SIG-M5 treated with dmso at 0.1 percent for 504 hours (cell line): ENCODE data around the gene UBB.
A peak's percentile ranks its signal among the peaks of the same experiment; 100 is the strongest.

ENCODE experiments used
- DNase-seq: peaks from one replicate; lab custom pipeline; 2025; ENCODE audit not compliant: unreplicated experiment; lab: John Stamatoyannopoulos, UW

The UBB gene

DNA sequence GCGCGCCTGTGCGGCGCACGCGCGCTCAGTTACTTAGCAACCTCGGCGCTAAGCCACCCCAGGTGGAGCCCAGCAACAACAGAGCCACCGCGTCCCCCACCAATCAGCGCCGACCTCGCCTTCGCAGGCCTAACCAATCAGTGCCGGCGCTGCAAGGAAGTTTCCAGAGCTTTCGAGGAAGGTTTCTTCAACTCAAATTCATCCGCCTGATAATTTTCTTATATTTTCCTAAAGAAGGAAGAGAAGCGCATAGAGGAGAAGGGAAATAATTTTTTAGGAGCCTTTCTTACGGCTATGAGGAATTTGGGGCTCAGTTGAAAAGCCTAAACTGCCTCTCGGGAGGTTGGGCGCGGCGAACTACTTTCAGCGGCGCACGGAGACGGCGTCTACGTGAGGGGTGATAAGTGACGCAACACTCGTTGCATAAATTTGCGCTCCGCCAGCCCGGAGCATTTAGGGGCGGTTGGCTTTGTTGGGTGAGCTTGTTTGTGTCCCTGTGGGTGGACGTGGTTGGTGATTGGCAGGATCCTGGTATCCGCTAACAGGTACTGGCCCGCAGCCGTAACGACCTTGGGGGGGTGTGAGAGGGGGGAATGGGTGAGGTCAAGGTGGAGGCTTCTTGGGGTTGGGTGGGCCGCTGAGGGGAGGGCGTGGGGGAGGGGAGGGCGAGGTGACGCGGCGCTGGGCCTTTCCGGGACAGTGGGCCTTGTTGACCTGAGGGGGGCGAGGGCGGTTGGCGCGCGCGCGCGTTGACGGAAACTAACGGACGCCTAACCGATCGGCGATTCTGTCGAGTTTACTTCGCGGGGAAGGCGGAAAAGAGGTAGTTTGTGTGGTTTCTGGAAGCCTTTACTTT is at the start of gene UBB:
UBB (plus strand) TSS at position 452 of the 856 bp plus-strand sequence. CDS start 817 bp downstream, outside the sequence.
- peak; percentile 94 for DNase-seq

DNA sequence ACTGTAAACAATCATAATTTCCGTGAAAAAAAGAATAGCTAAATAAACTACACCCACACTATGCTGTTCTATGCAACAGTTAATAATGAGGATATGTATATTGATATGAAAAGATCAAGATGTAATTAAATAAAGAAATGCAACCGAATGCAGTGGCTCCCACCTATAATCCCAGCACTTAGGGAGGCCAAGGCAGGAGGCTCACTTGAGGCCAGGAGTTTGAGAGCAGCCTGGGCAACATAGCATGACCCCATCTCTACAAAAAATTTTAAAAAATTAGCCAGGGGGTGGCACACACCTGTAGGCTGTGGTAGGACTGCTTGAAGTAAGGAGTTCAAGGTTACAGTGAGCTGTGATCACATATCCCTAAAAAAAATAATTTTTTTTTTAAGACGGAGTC is 42.5 kb upstream of the UBB start:
- DNase-seq, result no peak

DNA sequence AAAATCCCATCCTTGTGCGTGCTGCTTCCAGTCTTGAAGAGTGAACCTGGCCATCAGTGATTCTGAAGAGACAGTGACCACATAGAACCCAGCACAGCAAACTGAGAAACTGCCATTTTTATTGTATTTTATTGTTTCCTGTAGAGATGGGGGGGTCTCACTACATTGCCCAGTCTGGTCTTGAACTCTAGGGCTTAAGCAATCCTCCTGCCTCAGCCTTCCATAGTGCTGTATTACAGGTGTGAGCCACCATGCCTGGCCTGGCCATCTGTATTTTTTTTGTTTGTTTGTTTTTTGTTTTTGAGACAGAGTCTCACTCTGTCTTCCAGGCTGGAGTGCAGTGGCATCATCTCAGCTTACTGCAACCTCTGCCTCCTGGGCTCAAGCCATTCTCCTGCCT is 41.5 kb upstream of the UBB start:
- no peak for DNase-seq

DNA sequence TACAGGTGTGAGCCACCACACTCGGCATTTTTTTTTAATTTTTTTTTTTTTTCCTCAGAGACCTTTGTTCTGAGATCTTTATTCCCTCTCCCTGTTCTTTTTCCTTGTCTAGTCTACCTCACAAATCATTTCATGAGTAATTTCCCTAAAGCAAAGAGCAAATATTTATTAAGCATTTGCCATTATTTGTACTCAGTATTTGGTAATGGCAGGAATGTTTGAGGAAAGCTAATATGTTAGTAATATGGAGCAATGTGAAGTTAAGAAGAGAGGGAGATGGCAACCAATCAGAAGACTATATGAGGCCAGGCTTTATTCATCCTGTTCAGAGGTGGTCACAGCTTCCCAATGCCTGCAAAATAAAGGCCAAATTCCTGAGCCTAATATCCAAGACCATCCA is 40.9 kb upstream of the UBB start:
- DNase-seq, result no peak

DNA sequence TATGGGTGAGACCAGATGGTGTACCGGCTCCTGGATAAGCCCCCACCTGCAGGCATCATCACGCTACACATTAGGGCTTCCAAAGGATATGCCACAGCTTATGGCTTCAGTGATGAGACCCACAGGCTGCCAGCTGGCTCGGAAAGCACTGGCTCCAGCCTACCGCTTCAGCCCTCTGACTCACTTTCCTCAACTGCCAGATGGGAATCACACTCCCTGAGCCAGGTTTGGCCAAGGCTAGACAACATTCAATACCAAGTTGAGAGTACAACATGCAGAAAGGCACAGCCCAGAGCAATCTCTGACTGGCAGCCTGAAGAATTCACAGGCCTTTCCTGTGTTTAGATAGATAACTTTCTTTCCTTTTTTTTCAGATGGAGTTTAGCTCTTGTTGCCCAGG is 37.9 kb upstream of the UBB start:
- DNase-seq, result no peak

DNA sequence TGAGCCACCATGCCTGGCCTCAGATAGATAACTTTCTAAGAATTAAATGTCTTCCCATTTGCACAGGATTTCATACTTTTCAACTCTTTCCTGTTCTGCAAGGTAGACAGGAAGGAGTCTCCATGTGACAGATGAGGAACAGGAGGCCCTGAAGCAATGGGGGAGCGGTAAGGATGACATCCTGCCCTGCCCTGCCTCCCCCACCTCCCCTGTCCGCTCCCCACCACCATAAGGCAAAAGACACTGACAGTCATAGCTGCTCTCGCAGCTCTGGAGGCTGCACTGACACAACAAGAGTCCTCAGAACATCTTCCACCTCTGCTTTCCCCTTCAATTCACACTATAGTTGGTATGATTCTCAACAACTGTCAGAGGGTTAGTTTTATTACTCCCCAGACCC is 37.3 kb upstream of the UBB start:
- no peak for DNase-seq

DNA sequence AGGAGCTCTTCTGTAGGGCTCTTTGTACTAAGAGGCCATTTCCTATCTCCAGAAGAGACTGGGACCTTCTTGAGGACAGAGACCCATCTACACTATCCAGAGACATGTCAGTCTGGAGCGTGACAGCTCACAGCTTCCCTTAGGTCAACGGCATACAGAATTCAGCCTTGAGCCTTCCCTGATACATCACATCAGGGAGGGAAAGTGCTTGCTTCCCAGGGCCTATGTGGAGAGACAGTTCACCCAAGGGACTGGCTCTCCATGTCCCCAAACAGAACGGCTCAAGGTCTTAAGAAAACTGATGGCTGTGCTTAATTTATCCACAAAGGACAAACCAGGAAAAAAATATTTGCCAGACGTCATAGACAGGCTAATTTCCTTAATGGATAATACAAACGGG is 35.3 kb upstream of the UBB start:
- DNase-seq, result no peak

- DNase-seq, result no peak
These were observed 34.1 kb upstream of the UBB start for GRCh38 chr17:16346721-16347271.

DNA sequence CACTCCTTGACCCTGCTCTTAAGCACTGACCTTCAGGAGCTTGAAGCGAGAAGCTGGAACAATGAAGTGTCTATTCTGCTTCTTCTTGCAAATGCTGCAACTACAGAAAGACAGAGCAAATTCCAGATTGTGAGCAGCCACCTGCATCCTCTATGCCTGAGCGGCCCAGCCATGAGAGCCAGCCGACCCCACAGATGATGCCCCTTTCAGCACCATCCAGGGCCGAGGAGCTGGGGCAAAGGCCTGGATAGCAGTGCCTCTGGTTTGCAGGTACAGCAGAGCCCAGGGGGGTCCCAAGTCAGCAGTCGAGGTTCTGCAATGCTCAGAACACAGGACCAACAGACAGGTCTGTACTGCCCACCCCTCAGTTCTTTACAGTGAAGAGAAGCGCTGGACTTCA is 32.3 kb upstream of the UBB start:
- DNase-seq, result no peak

GRCh38 chr17:16349431-16349830 is 31.5 kb upstream of the UBB start:
- DNase-seq, result no peak

DNA sequence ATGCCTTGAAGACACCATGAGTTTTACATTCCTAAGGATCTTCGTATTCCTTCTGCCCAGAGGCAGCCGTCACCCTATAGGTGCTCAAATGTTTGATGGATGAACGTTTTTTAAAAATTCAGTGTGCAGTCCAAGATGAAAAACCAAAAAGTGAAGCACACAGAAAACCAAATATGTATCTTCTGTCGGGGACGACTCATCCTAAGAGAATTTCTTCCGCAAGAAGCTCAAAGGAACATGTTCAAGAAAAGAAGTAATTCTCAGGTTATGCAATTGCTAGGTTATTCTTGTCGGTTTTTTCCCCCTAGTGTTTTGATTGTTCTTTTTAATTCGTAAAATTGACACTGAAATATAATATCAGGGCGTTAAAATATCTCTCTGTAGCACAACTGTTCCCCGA is 29.1 kb upstream of the UBB start:
- DNase-seq, result peak; percentile 24

DNA sequence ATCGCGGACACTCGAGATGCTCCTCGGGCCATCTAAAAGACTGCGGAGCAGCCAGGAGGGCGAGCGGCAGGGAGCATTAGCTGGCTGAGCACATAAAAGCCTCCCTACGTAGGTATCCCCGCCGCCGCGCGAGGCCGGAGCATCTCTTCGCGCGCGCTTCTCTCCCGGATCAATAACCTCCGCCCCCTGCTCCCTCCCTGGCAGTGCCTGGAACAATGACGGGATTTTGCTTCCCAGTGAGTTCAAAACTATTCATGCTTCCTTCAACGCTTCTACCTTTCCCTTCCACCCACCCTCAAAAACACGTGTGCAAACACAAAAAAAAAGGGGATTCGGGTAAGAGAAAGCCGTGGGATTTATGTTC is 28.6 kb upstream of the UBB start:
- no peak for DNase-seq

- DNase-seq, result no peak
These were observed 28.1 kb upstream of the UBB start for GRCh38 chr17:16352667-16353316.

- no peak for DNase-seq
These were observed 27.3 kb upstream of the UBB start, which contains the start of gene CENPV for GRCh38 chr17:16353317-16354174. TSS of gene CENPV (minus strand) at chr17:16353469. CDS start at chr17:16353436, 33 bp downstream.

DNA sequence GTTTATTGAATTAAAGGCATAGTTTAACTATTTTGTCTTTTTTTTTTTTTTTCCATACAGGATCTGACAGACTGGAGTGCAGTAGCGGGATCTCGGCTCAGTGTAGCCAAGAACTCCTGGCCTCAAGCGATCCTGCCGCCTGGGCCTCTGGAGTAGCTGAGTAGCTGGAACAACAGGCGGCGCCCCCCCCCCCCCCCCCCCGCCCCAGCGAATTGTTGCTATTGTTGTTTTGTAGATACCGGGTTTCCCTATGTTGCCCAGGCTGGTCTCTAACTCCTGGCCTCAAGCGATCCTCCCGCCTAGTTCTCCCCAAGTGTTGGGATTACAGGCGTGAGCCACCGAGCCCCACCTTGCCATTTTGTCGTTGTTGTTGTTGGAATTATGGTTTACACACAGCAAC is 26.3 kb upstream of the UBB start:
- DNase-seq, result no peak

DNA sequence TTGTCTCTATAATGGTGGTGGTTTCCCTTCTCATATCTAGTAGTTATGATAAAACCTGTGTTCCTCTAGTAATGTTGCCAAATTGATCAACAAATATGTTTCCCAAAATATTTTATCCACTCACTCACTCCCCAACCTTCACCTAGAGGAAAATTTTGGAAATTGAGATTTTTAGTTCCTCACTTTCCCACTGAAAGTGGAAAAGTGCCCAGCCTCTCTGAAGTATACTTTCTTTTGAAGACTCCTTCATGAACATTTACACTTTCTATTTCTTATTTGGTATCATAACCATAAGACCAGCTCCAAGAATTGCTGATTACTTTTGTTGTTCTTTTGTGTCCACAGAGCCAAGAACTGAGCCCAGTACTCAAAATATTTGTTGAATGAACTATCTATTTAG is 22.5 kb upstream of the UBB start:
- no peak for DNase-seq

- DNase-seq, result no peak
These were observed 19.0 kb upstream of the UBB start for GRCh38 chr17:16361874-16362273.

- peak; percentile 72 for DNase-seq
These were observed 16.9 kb upstream of the UBB start for GRCh38 chr17:16363749-16364536.

GRCh38 chr17:16364625-16365024 is 16.3 kb upstream of the UBB start:
- no peak for DNase-seq

DNA sequence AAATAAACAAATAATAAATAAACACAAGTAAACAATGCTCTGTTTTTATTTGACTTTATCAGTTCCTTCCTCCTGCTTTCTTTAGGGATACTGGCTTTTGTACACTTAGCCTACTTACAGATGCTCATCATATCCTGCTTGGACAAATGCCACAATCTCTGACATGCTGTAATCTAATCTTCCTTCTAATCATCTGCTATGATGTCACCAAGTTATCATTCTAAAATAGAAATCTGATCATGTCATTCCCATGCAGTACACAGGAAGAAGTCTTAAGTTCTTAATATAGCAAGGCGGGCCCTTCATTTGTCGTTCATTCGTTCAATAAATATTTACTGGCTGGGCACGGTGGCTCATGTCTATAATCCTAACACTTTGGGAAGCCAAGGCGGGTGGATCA is 9.1 kb upstream of the UBB start:
- DNase-seq, result no peak
